ENCODE data around the gene UBE2N.
A peak's percentile ranks its signal among the peaks of the same experiment; 100 is the strongest.

Gene UBE2N, protein sequence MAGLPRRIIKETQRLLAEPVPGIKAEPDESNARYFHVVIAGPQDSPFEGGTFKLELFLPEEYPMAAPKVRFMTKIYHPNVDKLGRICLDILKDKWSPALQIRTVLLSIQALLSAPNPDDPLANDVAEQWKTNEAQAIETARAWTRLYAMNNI

DNA sequence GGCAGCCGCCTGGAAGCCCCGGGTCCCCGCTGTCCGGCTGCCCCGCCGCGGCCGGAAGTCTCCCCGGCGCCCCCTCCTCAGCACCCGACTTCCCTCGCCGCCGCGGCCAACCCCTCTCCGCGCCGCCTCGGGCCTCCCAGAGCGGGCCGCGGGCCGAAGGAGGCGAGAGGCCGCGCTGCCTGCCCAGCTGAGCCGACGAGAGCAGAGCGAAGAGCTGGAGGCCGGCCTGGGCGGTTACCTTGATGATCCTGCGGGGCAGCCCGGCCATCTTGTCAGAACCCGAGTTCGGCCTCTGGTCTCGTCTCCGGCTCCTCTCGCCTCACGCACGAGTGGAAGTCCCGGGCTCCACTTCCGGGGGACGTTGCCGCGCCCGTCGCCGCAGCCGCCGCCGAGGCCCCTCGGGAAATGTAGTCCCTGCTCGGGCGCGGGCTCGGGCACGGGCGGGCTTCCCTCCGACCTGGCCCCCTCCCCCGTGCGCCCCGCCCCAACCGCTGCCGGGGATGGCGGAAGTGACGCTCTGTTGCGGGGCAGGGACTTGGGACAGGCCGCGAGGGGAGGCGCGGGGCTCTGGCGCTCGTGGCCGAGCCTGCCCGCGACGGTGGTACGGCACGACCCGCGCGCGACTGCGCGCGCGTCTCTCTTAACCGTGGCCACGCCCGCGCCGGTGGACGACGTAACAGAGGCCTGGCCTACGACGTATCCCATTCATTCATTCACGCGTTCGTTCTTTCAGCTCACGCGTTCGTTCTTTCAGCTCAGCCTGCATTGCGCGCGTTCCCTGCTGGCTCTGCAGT, at the start of gene UBE2N:
TSS of gene UBE2N (minus strand) at position 331 of the 794 bp plus-strand sequence. CDS start at position 268, 63 bp downstream.
- H3K4me1 Mint-ChIP-seq = peaks cover 47% of the 10 kb centered on the region
- ATAC-seq (peak; percentile 91), DNase-seq (ENCODE audit: low spot score in 2 of 2) (peak; percentile 88 to 96)
- peaks cover 22% of the 10 kb centered on the region for H3K36me3 Mint-ChIP-seq
- H3K27ac Mint-ChIP-seq = peak within 1 kb of the TSS; percentile 98
- H3K9me3 Mint-ChIP-seq = no peaks in the 10 kb centered on the region
- peak within 1 kb of the TSS; percentile 97 for H3K4me3 Mint-ChIP-seq

- ATAC-seq (no peak), DNase-seq (ENCODE audit: low spot score in 2 of 2) (no peak)
- no peaks in the 10 kb centered on the region for H3K9me3 Mint-ChIP-seq
- H3K36me3 Mint-ChIP-seq = peaks cover 52% of the 10 kb centered on the region
- H3K4me3 Mint-ChIP-seq = no peak overlapping the region
- H3K27ac Mint-ChIP-seq = no peak overlapping the region
- no peaks in the 10 kb centered on the region for H3K4me1 Mint-ChIP-seq
Measured at GRCh38 chr12:93484315-93484981, 42.7 kb upstream of the UBE2N start.

DNA sequence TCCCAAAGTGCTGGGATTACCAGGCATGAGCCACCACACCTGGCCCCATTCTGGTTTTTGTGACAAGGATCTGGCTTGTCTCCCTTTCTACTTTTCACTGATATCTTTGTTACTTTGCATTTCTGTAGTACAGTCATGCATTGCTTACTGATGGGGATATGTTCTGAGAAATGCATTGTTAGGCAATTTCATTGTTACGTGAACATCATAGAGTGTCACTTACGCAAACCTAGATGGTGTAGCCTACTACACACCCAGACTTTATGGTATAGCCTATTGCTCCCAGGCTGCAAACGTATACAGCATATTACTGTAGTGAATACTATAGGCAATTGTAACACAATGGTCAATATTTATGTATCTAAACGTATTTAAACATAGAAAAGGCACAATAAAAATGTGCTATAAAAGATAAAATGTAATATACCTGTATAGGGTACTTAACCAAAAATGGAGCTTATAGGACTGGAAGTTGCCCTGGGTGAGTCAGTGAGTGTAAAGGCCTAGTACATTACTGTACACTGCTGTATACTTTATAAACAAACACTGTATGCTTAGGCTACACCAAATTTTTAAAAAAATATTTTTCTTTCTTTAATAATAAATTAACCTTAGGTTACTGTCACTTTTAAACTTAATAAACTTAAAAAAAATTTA, 41.5 kb upstream of the UBE2N start:
- H3K36me3 Mint-ChIP-seq = peaks cover 45% of the 10 kb centered on the region
- H3K4me1 Mint-ChIP-seq = no peaks in the 10 kb centered on the region

GRCh38 chr12:93482721-93483120, 41.0 kb upstream of the UBE2N start:
- H3K4me3 Mint-ChIP-seq = no peak overlapping the region
- no peak overlapping the region for H3K27ac Mint-ChIP-seq
- H3K4me1 Mint-ChIP-seq = no peaks in the 10 kb centered on the region
- DNase-seq (ENCODE audit: low spot score in 2 of 2) (no peak), ATAC-seq (no peak)
- peaks cover 45% of the 10 kb centered on the region for H3K36me3 Mint-ChIP-seq
- no peaks in the 10 kb centered on the region for H3K9me3 Mint-ChIP-seq

More for the DNA sequence above, 41.5 kb upstream of the UBE2N start:
- no peak overlapping the region for H3K27ac Mint-ChIP-seq
- no peak overlapping the region for H3K4me3 Mint-ChIP-seq
- ATAC-seq = no peak
- no peaks in the 10 kb centered on the region for H3K9me3 Mint-ChIP-seq
- no peak for DNase-seq (ENCODE audit: low spot score in 2 of 2)

- H3K4me3 Mint-ChIP-seq = no peak overlapping the region
- no peak for ATAC-seq
- peaks cover 63% of the 10 kb centered on the region for H3K36me3 Mint-ChIP-seq
- H3K27ac Mint-ChIP-seq = no peak overlapping the region
- H3K4me1 Mint-ChIP-seq = no peaks in the 10 kb centered on the region
- H3K9me3 Mint-ChIP-seq = no peaks in the 10 kb centered on the region
- no peak for DNase-seq (ENCODE audit: low spot score in 2 of 2)
Measured at GRCh38 chr12:93476555-93476954, 34.8 kb upstream of the UBE2N start.

GRCh38 chr12:93469386-93469785, 27.6 kb upstream of the UBE2N start:
- no peak for ATAC-seq
- H3K9me3 Mint-ChIP-seq = no peaks in the 10 kb centered on the region
- peaks cover 26% of the 10 kb centered on the region for H3K4me1 Mint-ChIP-seq
- peaks cover 56% of the 10 kb centered on the region for H3K36me3 Mint-ChIP-seq
- peak overlapping the region; percentile 88 for H3K4me3 Mint-ChIP-seq
- no peak overlapping the region for H3K27ac Mint-ChIP-seq
- DNase-seq (ENCODE audit: low spot score in 2 of 2) = no peak

DNA sequence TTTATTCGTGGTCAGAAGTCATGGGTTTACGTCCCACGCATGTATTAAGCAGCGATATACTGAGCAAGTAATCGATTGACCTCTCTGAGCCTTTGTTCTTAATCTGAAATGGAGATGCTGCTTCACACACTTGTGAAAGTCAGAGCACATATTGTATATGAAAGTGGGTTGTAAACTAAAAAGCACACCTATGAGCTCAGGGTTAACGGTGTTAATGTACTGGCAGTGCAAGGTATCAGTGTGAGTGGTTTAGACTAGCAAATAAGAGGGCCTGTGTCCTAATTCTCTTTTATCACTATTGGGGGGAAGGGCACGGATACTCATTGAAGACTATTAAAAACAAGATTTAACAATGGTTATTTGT, 26.2 kb upstream of the UBE2N start:
- DNase-seq (ENCODE audit: low spot score in 2 of 2) = no peak
- ATAC-seq = peak; percentile 38
- Mint-ChIP-seq H3K4me3 (peak overlapping the region; percentile 88), H3K4me1 (peaks cover 26% of the 10 kb centered on the region), H3K27ac (peak overlapping the region; percentile 96), H3K9me3 (no peaks in the 10 kb centered on the region), H3K36me3 (peaks cover 44% of the 10 kb centered on the region)

DNA sequence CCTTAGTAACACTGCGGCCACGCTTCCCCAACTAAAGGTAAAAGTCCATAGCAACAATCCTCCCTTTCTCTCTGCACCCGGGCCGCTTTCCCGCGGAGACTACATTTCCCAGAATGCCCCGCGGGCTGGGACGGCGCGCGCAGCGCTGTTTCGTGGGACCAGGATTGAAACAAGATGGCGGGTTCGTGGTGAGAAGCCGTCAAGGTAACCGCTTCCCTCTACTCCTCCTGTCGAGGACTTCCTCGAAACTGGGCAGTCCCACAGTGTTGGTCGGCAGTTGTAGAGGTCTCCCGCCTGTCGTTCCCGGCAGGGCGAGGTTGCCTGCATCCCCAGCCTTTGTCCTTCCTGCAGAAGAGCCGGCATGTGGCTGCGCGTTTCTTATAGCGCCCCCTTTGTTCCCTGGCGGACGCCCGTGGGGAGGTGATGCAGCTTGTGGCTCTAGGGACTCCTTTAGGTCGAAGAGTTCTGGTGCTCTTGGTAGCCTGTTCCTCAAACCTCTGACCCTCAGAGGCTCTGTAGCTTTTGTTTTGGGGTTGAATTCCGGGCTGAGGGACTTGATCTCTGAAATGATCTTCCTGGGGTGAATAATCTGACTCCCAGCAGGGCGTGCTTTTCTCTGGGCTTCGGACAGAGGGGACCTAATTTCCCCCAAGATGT, 25.7 kb upstream of the UBE2N start, which contains the start of gene MRPL42:
TSS of gene MRPL42 (plus strand) at position 164 of the 657 bp plus-strand sequence. CDS start 1,772 bp downstream, outside the sequence.
- H3K36me3 Mint-ChIP-seq = peaks cover 40% of the 10 kb centered on the region
- DNase-seq (ENCODE audit: low spot score in 2 of 2) = peak; percentile 90 to 97
- H3K9me3 Mint-ChIP-seq = no peaks in the 10 kb centered on the region
- peaks cover 26% of the 10 kb centered on the region for H3K4me1 Mint-ChIP-seq
- peak; percentile 94 for ATAC-seq
- peak within 1 kb of the TSS; percentile 88 for H3K4me3 Mint-ChIP-seq
- peak within 1 kb of the TSS; percentile 96 for H3K27ac Mint-ChIP-seq

DNA sequence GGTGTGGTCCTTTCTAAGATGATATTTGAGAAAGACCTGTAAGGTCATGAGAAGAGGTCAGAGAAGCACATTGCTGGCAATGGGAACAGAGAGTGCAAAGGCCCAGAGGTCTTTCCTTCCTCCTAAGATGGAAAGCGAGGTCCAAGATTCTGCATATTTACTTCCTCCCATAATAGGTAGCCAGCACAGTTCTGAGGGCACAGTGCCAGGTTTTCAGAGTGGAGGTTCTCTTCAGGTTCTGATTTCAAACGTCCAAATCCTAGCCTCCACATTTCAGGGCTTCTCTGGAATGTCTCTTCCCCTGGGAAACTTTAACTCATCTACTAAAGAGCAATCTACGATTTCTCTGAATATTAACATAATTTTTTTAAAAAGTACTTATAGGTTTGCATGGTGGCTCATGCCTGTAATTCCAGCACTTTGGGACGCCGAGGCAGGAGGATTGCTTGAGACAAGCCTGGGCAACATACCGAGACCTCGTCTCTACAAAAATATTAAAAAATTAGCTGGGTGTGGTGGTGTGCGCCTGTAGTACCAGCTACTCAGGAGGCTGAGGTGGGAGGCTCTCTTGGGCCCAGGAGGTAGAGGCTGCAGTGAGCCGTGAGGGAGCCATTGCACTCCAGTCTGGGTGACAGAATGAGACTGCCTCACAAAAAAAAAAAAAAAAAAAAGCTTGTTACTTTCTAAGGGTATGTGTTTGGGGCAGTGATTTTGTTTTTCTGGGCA, 25.0 kb upstream of the UBE2N start:
- peak overlapping the region; percentile 88 for H3K4me3 Mint-ChIP-seq
- no peak for ATAC-seq
- DNase-seq (ENCODE audit: low spot score in 2 of 2) = no peak

DNA sequence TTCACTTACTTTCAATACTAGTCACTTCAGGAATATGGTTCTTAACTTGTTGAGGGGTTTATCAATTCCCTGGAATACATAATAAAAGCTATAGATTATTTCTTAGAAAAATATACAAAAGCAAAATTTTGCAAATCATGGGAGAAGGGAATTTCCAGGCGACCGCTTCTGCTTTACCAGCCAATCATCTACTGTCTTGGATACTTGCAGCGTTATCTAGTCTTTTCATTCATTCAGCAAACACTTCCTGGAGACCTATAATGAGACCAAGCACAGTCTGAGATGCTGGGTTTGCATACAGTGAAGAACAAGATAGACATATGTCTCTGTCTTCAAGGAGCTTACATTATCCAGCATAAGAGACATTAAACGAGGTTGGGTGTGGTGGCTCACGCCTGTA, 24.1 kb upstream of the UBE2N start:
- Mint-ChIP-seq H3K4me3 (no peak overlapping the region), H3K4me1 (peaks cover 24% of the 10 kb centered on the region), H3K36me3 (peaks cover 27% of the 10 kb centered on the region), H3K9me3 (no peaks in the 10 kb centered on the region), H3K27ac (no peak overlapping the region)
- DNase-seq (ENCODE audit: low spot score in 2 of 2) (no peak), ATAC-seq (no peak)

More for the DNA sequence above, 25.0 kb upstream of the UBE2N start:
- Mint-ChIP-seq H3K4me1 (peaks cover 26% of the 10 kb centered on the region), H3K9me3 (no peaks in the 10 kb centered on the region), H3K36me3 (peaks cover 37% of the 10 kb centered on the region), H3K27ac (peak overlapping the region; percentile 96)

- DNase-seq (ENCODE audit: low spot score in 2 of 2) (no peak), ATAC-seq (no peak)
- Mint-ChIP-seq H3K4me1 (no peaks in the 10 kb centered on the region), H3K4me3 (no peak overlapping the region), H3K9me3 (no peaks in the 10 kb centered on the region), H3K36me3 (no peaks in the 10 kb centered on the region), H3K27ac (no peak overlapping the region)
Measured at GRCh38 chr12:93461503-93461902, 19.8 kb upstream of the UBE2N start.

- no peak overlapping the region for H3K27ac Mint-ChIP-seq
- no peaks in the 10 kb centered on the region for H3K4me1 Mint-ChIP-seq
- H3K4me3 Mint-ChIP-seq = no peak overlapping the region
- DNase-seq (ENCODE audit: low spot score in 2 of 2) (no peak), ATAC-seq (no peak)
- no peaks in the 10 kb centered on the region for H3K9me3 Mint-ChIP-seq
- H3K36me3 Mint-ChIP-seq = no peaks in the 10 kb centered on the region
Measured at GRCh38 chr12:93460902-93461301, 19.2 kb upstream of the UBE2N start.

DNA sequence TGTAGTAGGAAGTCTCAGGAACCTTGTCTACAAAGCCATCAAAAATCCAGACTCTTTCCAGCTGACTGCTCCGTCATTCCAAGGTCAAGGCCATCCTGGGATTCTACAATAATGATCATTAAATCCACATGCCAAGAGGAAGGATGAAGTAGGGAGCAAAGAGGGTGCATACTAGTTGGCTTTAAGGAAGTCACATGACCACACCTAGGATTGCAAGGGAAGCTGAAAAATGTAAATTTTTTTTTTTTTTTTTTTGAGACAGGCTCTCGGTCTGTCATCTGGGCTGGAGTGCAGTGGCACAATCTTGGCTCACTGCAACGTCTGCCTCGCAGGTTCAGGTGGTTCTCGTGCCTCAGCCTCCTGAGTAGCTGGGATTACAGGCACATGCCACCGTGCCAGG, 18.3 kb upstream of the UBE2N start:
- Mint-ChIP-seq H3K27ac (no peak overlapping the region), H3K36me3 (no peaks in the 10 kb centered on the region), H3K9me3 (no peaks in the 10 kb centered on the region), H3K4me3 (no peak overlapping the region), H3K4me1 (no peaks in the 10 kb centered on the region)
- ATAC-seq = no peak
- DNase-seq (ENCODE audit: low spot score in 2 of 2) = no peak

DNA sequence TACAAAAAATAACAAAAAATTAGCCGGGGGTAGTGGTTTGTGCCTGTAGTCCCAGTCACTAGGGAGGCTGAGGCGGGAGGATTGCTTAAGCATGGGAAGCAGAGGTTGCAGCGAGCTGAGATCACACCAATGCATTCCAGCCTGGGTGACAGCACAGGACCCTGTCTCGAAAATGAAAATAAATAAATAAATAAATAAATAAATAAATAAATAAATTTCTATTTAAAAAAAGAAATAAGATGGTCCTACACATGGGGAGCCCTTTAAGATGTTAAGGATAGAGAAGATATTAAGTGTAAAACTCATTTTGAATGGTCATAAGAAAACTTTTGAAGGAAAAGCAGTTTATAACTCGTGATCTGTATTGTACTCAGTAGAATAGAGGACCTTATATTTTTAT, 17.4 kb upstream of the UBE2N start:
- no peaks in the 10 kb centered on the region for H3K4me1 Mint-ChIP-seq
- no peak overlapping the region for H3K4me3 Mint-ChIP-seq
- no peaks in the 10 kb centered on the region for H3K36me3 Mint-ChIP-seq
- H3K27ac Mint-ChIP-seq = no peak overlapping the region
- ATAC-seq = no peak
- no peaks in the 10 kb centered on the region for H3K9me3 Mint-ChIP-seq
- no peak for DNase-seq (ENCODE audit: low spot score in 2 of 2)
